Thoracic aorta (tissue), 2 donors: ENCODE measurements around the gene GNPTG. TPM values are rescaled to one million over a fixed set of nuclear protein-coding genes. Genes with fewer than 3 reads are reported as not detected.
A peak's percentile ranks its signal among the peaks of the same experiment; 100 is the strongest.

Experiments used
- ATAC-seq: fragments of 150-250 bp; one replicate; pipeline ENCODE4 v1.8.0; 2017; ENCODE audit warnings: low read depth; ENCODE audit not compliant: insufficient number of reproducible peaks, low FRiP score
- DNase-seq: peaks from one replicate; pipeline ENCODE4 v3.0.0-alpha.2; 2020; ENCODE audit warnings: low spot score
- H3K27ac ChIP-seq, 2 donors: fragments of 200-600 bp; sonication (generic); 1 replicate in 1 of 2; 2 replicates in 1 of 2; pipeline ENCODE4 v1.5.1; 2016; ENCODE audit warnings: mild to moderate bottlenecking in 2 of 2, moderate library complexity in 2 of 2
- H3K27me3 ChIP-seq: fragments of 200-600 bp; sonication (generic); replicated peaks from 2 replicates; pipeline ENCODE4 v1.6.0; 2016; ENCODE audit warnings: mild to moderate bottlenecking; ENCODE audit not compliant: insufficient read depth
- H3K36me3 ChIP-seq: fragments of 200-600 bp; sonication (generic); one replicate; pipeline ENCODE4 v1.5.1; 2016
- H3K4me1 ChIP-seq, 2 donors: fragments of 200-600 bp; sonication (generic); 1 replicate in 1 of 2; 2 replicates in 1 of 2; pipeline versions ENCODE4 v1.5.1 to v1.6.0; 2016; ENCODE audit warnings: low read depth in 2 of 2, mild to moderate bottlenecking in 1 of 2; ENCODE audit not compliant: control insufficient read depth in 1 of 2
- H3K4me3 ChIP-seq: fragments of 200-600 bp; sonication (generic); 2 replicates; pipeline ENCODE4 v1.5.1; 2016; ENCODE audit warnings: mild to moderate bottlenecking
- H3K9me3 ChIP-seq: fragments of 200-600 bp; sonication (generic); 2 replicates; pipeline ENCODE4 v1.5.1; 2016
- CTCF ChIP-seq: fragments of 200-600 bp; sonication (generic); IDR thresholded peaks from one replicate; pipeline ENCODE4 v1.5.1; 2019; ENCODE audit warnings: antibody characterized with exemption
- total RNA-seq, 2 donors: library from RNA; depleted of rRNA; stranded (reverse); fragments of >200 nt; gene quantifications; one replicate each; pipeline versions ENCODE4 v1.1.0 to v1.2.3, GENCODE V29; 2016

The GNPTG gene
- total RNA-seq, 2 donors from 2014 or later: 67.9 to 69.7 TPM

GRCh38 chr16:1403036-1403435 lies 51.3 kb downstream of the GNPTG start:
- TF ChIP-seq CTCF: no peak
- peaks cover 0 to 4% of the 10 kb centered on the region in 2 donors for H3K4me1 ChIP-seq
- ATAC-seq: no peak
- H3K27me3 ChIP-seq: no peaks in the 10 kb centered on the region
- peaks cover 40% of the 10 kb centered on the region for H3K36me3 ChIP-seq
- H3K27ac ChIP-seq: no peak overlapping the region
- DNase-seq: no peak
- H3K9me3 ChIP-seq: no peaks in the 10 kb centered on the region
- H3K4me3 ChIP-seq: no peak overlapping the region

DNA sequence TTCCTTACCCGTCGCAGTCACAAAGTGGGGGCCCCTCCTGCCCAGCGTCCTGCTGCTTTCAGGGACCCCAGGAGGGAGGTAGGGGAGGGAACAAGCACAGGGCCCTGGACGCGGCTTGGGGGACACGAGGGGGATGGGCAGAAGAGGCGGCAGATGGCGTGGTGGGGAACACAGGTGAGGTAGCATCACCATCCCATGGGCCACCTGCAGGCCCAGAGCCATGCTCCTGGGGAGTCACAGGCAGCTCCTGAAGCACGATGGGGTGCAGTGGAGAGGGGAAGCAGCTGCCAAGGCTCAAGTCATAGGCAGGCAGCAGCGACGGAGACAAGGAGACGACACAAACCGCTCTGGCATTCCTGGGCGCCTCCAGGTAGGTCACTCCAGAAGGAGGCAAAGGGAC lies 52.0 kb downstream of the GNPTG start:
- H3K27me3 ChIP-seq: no peaks in the 10 kb centered on the region
- DNase-seq (no peak), ATAC-seq (no peak)
- H3K4me1 ChIP-seq: peaks cover 5 to 9% of the 10 kb centered on the region in 2 donors
- TF ChIP-seq CTCF: no peak
- H3K36me3 ChIP-seq: peaks cover 35% of the 10 kb centered on the region
- H3K9me3 ChIP-seq: no peaks in the 10 kb centered on the region
- no peak overlapping the region for H3K27ac ChIP-seq
- H3K4me3 ChIP-seq: no peak overlapping the region

- Histone ChIP-seq H3K4me3 (peak overlapping the region; percentile 71), H3K27ac (peak overlapping the region in 1 of 2 donors; percentile 31), H3K9me3 (no peaks in the 10 kb centered on the region), H3K27me3 (no peaks in the 10 kb centered on the region), H3K36me3 (peaks cover 8% of the 10 kb centered on the region), H3K4me1 (peaks cover 5 to 19% of the 10 kb centered on the region in 2 donors)
- no peak for TF ChIP-seq CTCF
- no peak for DNase-seq
- ATAC-seq: no peak
Measured at GRCh38 chr16:1407753-1408152, 56.0 kb downstream of the GNPTG start.

DNA sequence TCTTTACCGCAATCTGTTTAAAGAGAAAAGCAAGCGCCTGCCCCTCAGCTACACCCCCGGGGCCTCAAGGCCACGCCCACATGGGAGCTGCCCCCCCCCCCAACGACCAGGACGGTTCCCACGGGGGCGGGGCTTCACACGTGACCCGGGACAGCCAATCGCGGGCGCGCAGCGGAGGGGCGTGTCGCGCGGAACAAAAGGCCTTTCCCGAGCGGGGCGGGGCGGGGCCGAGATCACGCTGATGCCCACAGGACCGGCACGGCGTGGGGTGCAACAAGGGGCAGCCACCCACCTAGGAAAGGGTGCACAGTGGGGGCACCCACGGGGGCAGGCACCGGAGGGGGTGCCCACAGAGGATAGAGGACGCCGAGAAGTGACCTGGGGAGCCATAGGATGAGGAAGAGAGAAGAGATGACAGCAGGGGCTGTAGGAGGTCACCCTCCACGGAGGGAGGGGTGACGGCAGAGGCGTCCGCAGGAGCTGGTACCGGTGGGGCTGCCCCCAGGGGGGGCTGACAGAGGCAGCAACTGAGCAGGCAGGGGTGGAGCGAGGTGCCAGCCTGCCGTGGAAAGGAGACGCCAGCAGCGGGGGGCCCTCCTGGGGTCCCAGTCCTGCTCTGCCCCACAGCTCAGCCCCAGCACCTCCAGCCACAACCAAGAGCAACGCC lies 56.6 kb downstream of the GNPTG start:
- H3K36me3 ChIP-seq: peaks cover 8% of the 10 kb centered on the region
- H3K27me3 ChIP-seq: no peaks in the 10 kb centered on the region
- peak overlapping the region in 1 of 2 donors; percentile 31 for H3K27ac ChIP-seq
- DNase-seq: peak; percentile 79
- peaks cover 5 to 25% of the 10 kb centered on the region in 2 donors for H3K4me1 ChIP-seq
- ATAC-seq: peak; percentile 92
- no peaks in the 10 kb centered on the region for H3K9me3 ChIP-seq
- H3K4me3 ChIP-seq: peak overlapping the region; percentile 71
- TF ChIP-seq CTCF: no peak

DNA sequence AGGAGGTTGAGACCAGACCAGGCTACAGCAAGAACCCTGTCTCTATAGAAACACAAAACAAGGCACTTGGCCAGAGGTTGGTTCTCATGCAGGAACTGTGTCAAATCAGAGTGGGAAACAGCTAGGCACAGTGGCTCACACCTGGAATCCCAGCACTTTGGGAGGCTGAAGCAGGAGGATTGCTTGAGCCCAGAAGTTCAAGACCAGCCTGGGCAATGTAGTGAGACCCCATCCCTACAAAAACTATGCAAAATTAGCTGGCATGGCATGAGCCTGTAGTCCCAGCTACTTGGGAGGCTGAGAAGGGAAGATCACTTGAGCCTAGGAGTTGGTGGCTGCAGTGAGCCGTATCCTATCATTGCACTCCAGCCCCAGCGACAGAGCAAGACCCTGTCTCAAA lies 61.1 kb downstream of the GNPTG start:
- peaks cover 9 to 27% of the 10 kb centered on the region in 2 donors for H3K4me1 ChIP-seq
- ATAC-seq (no peak), DNase-seq (no peak)
- no peaks in the 10 kb centered on the region for H3K27me3 ChIP-seq
- H3K36me3 ChIP-seq: peaks cover 4% of the 10 kb centered on the region
- no peak overlapping the region for H3K27ac ChIP-seq
- no peak for TF ChIP-seq CTCF
- no peak overlapping the region for H3K4me3 ChIP-seq
- H3K9me3 ChIP-seq: no peaks in the 10 kb centered on the region

Other genes starting within 250 kb of the GNPTG start
- 10 to 100 TPM; 14.7 to 33.0 TPM for gene CACNA1H, start 198.8 kb upstream of the GNPTG start, total RNA-seq
- gene TPSG1, start 126.7 kb upstream of the GNPTG start, total RNA-seq: under 1 TPM in 1 of 2 donors, not detected in 1; 0.54 TPM
- gene TPSB2, start 121.7 kb upstream of the GNPTG start, total RNA-seq: 100 to 1,000 TPM in 1 of 2 donors, 10 to 100 TPM in 1; 58.3 to 198 TPM
- gene TPSAB1, start 111.2 kb upstream of the GNPTG start, total RNA-seq: 100 to 1,000 TPM in 1 of 2 donors, 10 to 100 TPM in 1; 26.0 to 164 TPM
- gene TPSD1, start 95.9 kb upstream of the GNPTG start, total RNA-seq: 1 to 10 TPM in 1 of 2 donors, not detected in 1; 3.1 TPM
- gene UBE2I, start 42.3 kb upstream of the GNPTG start, total RNA-seq: 10 to 100 TPM; 68.2 to 76.1 TPM
- gene BAIAP3, start 18.3 kb upstream of the GNPTG start, total RNA-seq: 10 to 100 TPM in 1 of 2 donors, 1 to 10 TPM in 1; 2.5 to 15.7 TPM
- 100 to 1,000 TPM in 1 of 2 donors, 10 to 100 TPM in 1; 61.7 to 124 TPM for gene TSR3, start 53 bp upstream of the GNPTG start, total RNA-seq
- gene UNKL, start 62.8 kb downstream of the GNPTG start, total RNA-seq: 10 to 100 TPM; 22.1 to 42.8 TPM
- gene UQCC4, start 68.8 kb downstream of the GNPTG start, total RNA-seq: 10 to 100 TPM; 15.2 to 19.3 TPM
- not detected for gene PERCC1, start 79.1 kb downstream of the GNPTG start, total RNA-seq
- gene CCDC154, start 92.6 kb downstream of the GNPTG start, total RNA-seq: under 1 TPM; 0.63 to 0.81 TPM
- 10 to 100 TPM; 43.3 to 47.0 TPM for gene CLCN7, start 123.1 kb downstream of the GNPTG start, total RNA-seq
- gene PTX4, start 137.0 kb downstream of the GNPTG start, total RNA-seq: under 1 TPM in 1 of 2 donors, not detected in 1; 0.78 TPM
- 10 to 100 TPM; 24.8 to 27.9 TPM for gene TELO2, start 141.4 kb downstream of the GNPTG start, total RNA-seq
- gene TMEM204, start 181.7 kb downstream of the GNPTG start, total RNA-seq: 100 to 1,000 TPM; 111 to 125 TPM